Coronary artery (tissue), 2 donors: ENCODE results near the gene DNAJC15.

Experiments used
- DNase-seq: peaks from one replicate; pipeline ENCODE4 v3.0.0-alpha.2; 2017; ENCODE audit warnings: low spot score
- H3K27ac ChIP-seq, 2 donors: fragments of 200-600 bp; sonication (generic); one replicate each; pipeline ENCODE4 v1.5.1; 2016 to 2019
- H3K4me3 ChIP-seq: fragments of 200-600 bp; sonication (generic); 2 replicates; pipeline ENCODE4 v1.5.1; 2016; ENCODE audit warnings: mild to moderate bottlenecking, moderate library complexity
- CTCF ChIP-seq: fragments of 200-600 bp; sonication (generic); IDR thresholded peaks from one replicate; pipeline ENCODE4 v1.5.1; 2019; ENCODE audit warnings: antibody characterized with exemption

DNAJC15 gene

GRCh38 chr13:43003729-43004128, 19.7 kb upstream of the DNAJC15 start:
- no peak overlapping the region for H3K27ac ChIP-seq
- DNase-seq: no peak
- no peak overlapping the region for H3K4me3 ChIP-seq
- TF ChIP-seq CTCF: no peak

GRCh38 chr13:43005460-43006236, 17.7 kb upstream of the DNAJC15 start:
- no peak overlapping the region for H3K27ac ChIP-seq
- TF ChIP-seq CTCF: no peak
- no peak overlapping the region for H3K4me3 ChIP-seq
- DNase-seq: no peak

GRCh38 chr13:43006893-43007631, 16.3 kb upstream of the DNAJC15 start:
- no peak overlapping the region for H3K27ac ChIP-seq
- H3K4me3 ChIP-seq: no peak overlapping the region
- DNase-seq: no peak
- TF ChIP-seq CTCF: no peak

- DNase-seq: no peak
- no peak for TF ChIP-seq CTCF
- no peak overlapping the region for H3K4me3 ChIP-seq
- H3K27ac ChIP-seq: no peak overlapping the region
These were observed 14.8 kb upstream of the DNAJC15 start for GRCh38 chr13:43008596-43008995.

- no peak overlapping the region for H3K27ac ChIP-seq
- DNase-seq: no peak
- no peak for TF ChIP-seq CTCF
- no peak overlapping the region for H3K4me3 ChIP-seq
These were observed 13.9 kb upstream of the DNAJC15 start for GRCh38 chr13:43009506-43009905.

GRCh38 chr13:43014162-43014561, 9.2 kb upstream of the DNAJC15 start:
- Histone ChIP-seq H3K27ac (no peak overlapping the region), H3K4me3 (no peak overlapping the region)
- no peak for DNase-seq
- TF ChIP-seq CTCF: no peak

- Histone ChIP-seq H3K4me3 (no peak overlapping the region), H3K27ac (no peak overlapping the region)
- no peak for TF ChIP-seq CTCF
- DNase-seq: no peak
These were observed 7.2 kb upstream of the DNAJC15 start for GRCh38 chr13:43016226-43016625.
